Keratinocyte (primary cell): Measurements from ENCODE around the gene FAM180B. TPM values are rescaled to one million over a fixed set of nuclear protein-coding genes. Genes with fewer than 3 reads are reported as not detected.

Experiments
- DNase-seq: peaks from one replicate; pipeline ENCODE4 v3.0.0-alpha.2; 2011; ENCODE audit warnings: low read depth, missing footprints, low spot score
- FAIRE-seq: peaks from 2 replicates; lab custom pipeline; 2011; peaks lifted over from hg19 to GRCh38; lab: Jason Lieb, UNC
- H2AFZ ChIP-seq: 2 replicates; pipeline ENCODE4 v1.6.0; 2012; ENCODE audit warnings: low read length, control low read depth, inconsistent platforms; ENCODE audit not compliant: control insufficient read depth
- H3K27ac ChIP-seq: 2 replicates; pipeline ENCODE4 v1.5.1; 2011; ENCODE audit warnings: low read length; ENCODE audit not compliant: control insufficient read depth, insufficient read depth
- H3K27me3 ChIP-seq: 3 replicates; pipeline ENCODE4 v1.6.0; 2011; ENCODE audit warnings: low read length; ENCODE audit not compliant: control insufficient read depth, insufficient read depth; ENCODE audit errors: extremely low read depth
- H3K36me3 ChIP-seq, 2 experiments: 2 replicates in 1 of 2; 3 replicates in 1 of 2; pipeline ENCODE4 v1.5.1; 2011; ENCODE audit warnings: low read length in 2 of 2, mild to moderate bottlenecking in 1 of 2; ENCODE audit not compliant: control insufficient read depth in 2 of 2, insufficient read depth in 2 of 2; ENCODE audit errors: extremely low read depth in 1 of 2
- H3K4me1 ChIP-seq: 3 replicates; pipeline ENCODE4 v1.5.1; 2011; ENCODE audit warnings: low read length; ENCODE audit not compliant: control insufficient read depth, insufficient read depth; ENCODE audit errors: extremely low read depth
- H3K4me2 ChIP-seq: 3 replicates; pipeline ENCODE4 v1.6.0; 2011; ENCODE audit warnings: low read depth, low read length; ENCODE audit not compliant: control insufficient read depth, insufficient read depth; ENCODE audit errors: extremely low read depth
- H3K4me3 ChIP-seq, 3 experiments: fragments of 200-600 bp in 1 of 3; sonication (generic) in 1 of 3; 2 replicates in 2 of 3; 3 replicates in 1 of 3; pipeline ENCODE4 v1.5.1; 2011 to 2016; ENCODE audit warnings: low read length in 3 of 3, mild to moderate bottlenecking in 3 of 3, control low read depth in 2 of 3, inconsistent platforms in 1 of 3, low read depth in 1 of 3, mixed read lengths in 1 of 3, mixed run types in 1 of 3, moderate library complexity in 1 of 3; ENCODE audit not compliant: control insufficient read depth in 2 of 3, insufficient read depth in 2 of 3; ENCODE audit errors: extremely low read depth in 1 of 3
- H3K79me2 ChIP-seq: 2 replicates; pipeline ENCODE4 v1.6.0; 2012; ENCODE audit warnings: low read length; ENCODE audit not compliant: control insufficient read depth, insufficient read depth
- H3K9ac ChIP-seq: 3 replicates; pipeline ENCODE4 v1.6.0; 2011; ENCODE audit warnings: low read length; ENCODE audit not compliant: control insufficient read depth, insufficient read depth; ENCODE audit errors: extremely low read depth
- H3K9me1 ChIP-seq: 3 replicates; pipeline ENCODE4 v1.6.0; 2011; ENCODE audit warnings: low read length; ENCODE audit not compliant: control insufficient read depth, insufficient read depth; ENCODE audit errors: extremely low read depth
- H3K9me3 ChIP-seq: 2 replicates; pipeline ENCODE4 v1.5.1; 2012; ENCODE audit warnings: low read depth, low read length; ENCODE audit not compliant: control insufficient read depth
- H4K20me1 ChIP-seq: 3 replicates; pipeline ENCODE4 v1.6.0; 2011; ENCODE audit warnings: low read length; ENCODE audit not compliant: control insufficient read depth, insufficient read depth; ENCODE audit errors: extremely low read depth
- CTCF ChIP-seq, 3 experiments: IDR thresholded peaks in 1 of 3; conservative IDR thresholded peaks in 1 of 3; optimal IDR thresholded peaks in 1 of 3; 2 replicates in 2 of 3; 3 replicates in 1 of 3; pipeline versions ENCODE3 to v1.5.1; 2011; ENCODE audit warnings: low read length in 3 of 3, mild to moderate bottlenecking in 3 of 3, moderate library complexity in 2 of 3, control low read depth in 1 of 3, inconsistent platforms in 1 of 3; ENCODE audit not compliant: insufficient read depth in 2 of 3; ENCODE audit errors: extremely low read depth in 1 of 3
- EZH2 ChIP-seq: IDR thresholded peaks from one replicate; pipeline ENCODE4 v1.6.1; 2012; ENCODE audit warnings: inconsistent platforms, mild to moderate bottlenecking, low read length, moderate library complexity
- dilution Hi-C: fragments of 300-500 bp; cut with MboI; formaldehyde crosslinking; loops from one replicate; pipeline ENCODE4 v1.7.0; 2020; ENCODE audit warnings: low sequenced_read_pairs; ENCODE audit not compliant: extremely low pct_ligation_motif_present
- polyA plus RNA-seq, 5 experiments: library from polyadenylated mRNA; depleted of rRNA in 3 of 5; stranded (reverse) in 3 of 5; stranded (forward) in 1 of 5; unstranded in 1 of 5; fragments of >200 nt; gene quantifications; 1 replicate in 1 of 5; 2 replicates in 3 of 5; 3 replicates in 1 of 5; pipeline versions ENCODE4 v1.2.1 to v1.2.3, GENCODE V29; 2011 to 2012; ENCODE audit warnings: missing spikeins in 2 of 5, low read depth in 1 of 5, low replicate concordance in 1 of 5

FAM180B gene
- polyA plus RNA-seq, 1 donor (not counting 4 experiments of a cell fraction or from before 2014, with no cell fraction given) = not detected

DNA sequence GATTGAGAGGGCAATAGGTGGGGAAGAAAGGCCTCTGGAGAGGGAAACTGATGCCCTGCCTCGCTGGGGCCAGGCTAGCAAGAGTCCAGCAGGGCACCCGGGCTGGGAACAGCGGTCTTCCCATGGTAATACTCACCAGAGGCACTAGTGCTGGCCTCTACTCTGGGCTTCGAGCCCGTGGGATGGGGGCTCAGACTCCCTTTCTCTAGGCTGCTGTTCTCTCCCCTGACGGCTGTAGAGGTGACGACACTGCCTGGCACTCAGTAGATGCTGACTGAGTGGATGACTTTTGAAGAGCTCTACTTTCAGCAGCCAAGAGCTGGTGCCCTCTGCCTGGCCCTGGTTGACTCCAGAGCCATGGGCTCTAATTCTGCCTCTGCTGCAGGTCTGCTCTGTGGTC is 8.6 kb downstream of the FAM180B start:
- H2AFZ ChIP-seq = no peak overlapping the region
- no peak overlapping the region for H3K4me2 ChIP-seq
- peaks cover 3% of the 10 kb centered on the region for H3K4me1 ChIP-seq
- FAIRE-seq (no peak), DNase-seq (no peak)
- TF ChIP-seq CTCF (optimal IDR thresholded peaks at IDR 0.05 in 1 of 3, IDR thresholded peaks at IDR 0.05 in 1 of 3, conservative IDR thresholded peaks at IDR 0.05 in 1 of 3; ENCODE audit: extremely low read depth in 1 of 3, insufficient read depth in 2 of 3, low read length in 3 of 3) (no peak), EZH2 (no peak)
- H3K9me1 ChIP-seq = no peaks in the 10 kb centered on the region
- H4K20me1 ChIP-seq = peaks cover 3% of the 10 kb centered on the region
- dilution Hi-C loops = no loop called here
- H3K27ac ChIP-seq = no peak overlapping the region
- H3K36me3 ChIP-seq = no peaks in the 10 kb centered on the region
- peaks cover 54% of the 10 kb centered on the region for H3K27me3 ChIP-seq
- no peaks in the 10 kb centered on the region for H3K9me3 ChIP-seq
- H3K79me2 ChIP-seq = no peaks in the 10 kb centered on the region
- H3K4me3 ChIP-seq = no peak overlapping the region
- no peak overlapping the region for H3K9ac ChIP-seq

- Histone ChIP-seq H3K4me1 (peaks cover 3% of the 10 kb centered on the region), H3K9me3 (no peaks in the 10 kb centered on the region), H4K20me1 (peaks cover 3% of the 10 kb centered on the region), H2AFZ (no peak overlapping the region), H3K27me3 (peaks cover 46% of the 10 kb centered on the region), H3K9me1 (no peaks in the 10 kb centered on the region), H3K27ac (no peak overlapping the region), H3K79me2 (no peaks in the 10 kb centered on the region), H3K36me3 (no peaks in the 10 kb centered on the region), H3K4me2 (no peak overlapping the region), H3K4me3 (no peak overlapping the region), H3K9ac (no peak overlapping the region)
- FAIRE-seq (no peak), DNase-seq (no peak)
- no peak for TF ChIP-seq CTCF (optimal IDR thresholded peaks at IDR 0.05 in 1 of 3, IDR thresholded peaks at IDR 0.05 in 1 of 3, conservative IDR thresholded peaks at IDR 0.05 in 1 of 3; ENCODE audit: extremely low read depth in 1 of 3, insufficient read depth in 2 of 3, low read length in 3 of 3)
- no peak for TF ChIP-seq EZH2
- dilution Hi-C loops = no loop called here
Observed at GRCh38 chr11:47595967-47596366, 9.5 kb downstream of the FAM180B start.
